ENCODE measurements around the gene DHX57.

DHX57 gene

DNA sequence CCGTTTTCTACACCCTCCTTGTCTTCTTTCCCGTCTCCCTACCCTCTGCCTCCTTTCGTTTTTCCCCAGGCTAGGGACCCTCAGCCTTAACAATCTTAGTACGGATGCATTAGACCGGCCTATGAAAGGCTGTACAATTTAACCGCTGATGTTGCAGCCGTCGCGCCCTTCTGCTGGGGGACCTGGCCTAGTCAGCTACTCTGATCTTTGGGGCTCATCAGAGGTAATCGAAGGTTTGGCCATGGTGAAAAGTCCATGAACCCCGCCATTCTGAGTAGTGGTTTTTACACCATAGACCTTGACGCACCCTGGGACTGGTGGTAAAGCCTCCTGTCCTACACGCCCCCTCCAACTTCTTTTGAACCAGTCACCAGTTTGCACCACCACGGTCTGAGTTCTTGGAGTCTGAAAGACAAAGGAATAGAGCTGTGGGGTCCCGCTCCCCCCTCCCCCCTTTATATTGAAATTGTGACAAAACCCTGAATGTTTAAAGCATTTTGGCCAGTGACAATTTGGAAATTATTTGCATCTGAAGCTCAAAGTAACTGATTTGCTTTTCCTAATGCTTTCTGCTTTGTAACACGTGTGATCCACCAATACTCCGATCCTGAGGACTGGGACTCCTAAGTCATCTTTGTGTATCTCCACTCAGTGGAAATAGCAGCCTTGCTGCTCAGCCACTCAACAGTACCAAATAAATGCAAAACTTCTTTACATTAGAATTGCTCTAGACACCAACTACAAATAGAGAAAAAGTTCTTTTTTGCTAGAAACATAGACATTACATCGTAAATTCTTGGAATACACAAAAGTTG is 123.9 kb downstream of the DHX57 start:
- peak; percentile 72 for DNase-seq (ENCODE audit: low spot score)

DNA sequence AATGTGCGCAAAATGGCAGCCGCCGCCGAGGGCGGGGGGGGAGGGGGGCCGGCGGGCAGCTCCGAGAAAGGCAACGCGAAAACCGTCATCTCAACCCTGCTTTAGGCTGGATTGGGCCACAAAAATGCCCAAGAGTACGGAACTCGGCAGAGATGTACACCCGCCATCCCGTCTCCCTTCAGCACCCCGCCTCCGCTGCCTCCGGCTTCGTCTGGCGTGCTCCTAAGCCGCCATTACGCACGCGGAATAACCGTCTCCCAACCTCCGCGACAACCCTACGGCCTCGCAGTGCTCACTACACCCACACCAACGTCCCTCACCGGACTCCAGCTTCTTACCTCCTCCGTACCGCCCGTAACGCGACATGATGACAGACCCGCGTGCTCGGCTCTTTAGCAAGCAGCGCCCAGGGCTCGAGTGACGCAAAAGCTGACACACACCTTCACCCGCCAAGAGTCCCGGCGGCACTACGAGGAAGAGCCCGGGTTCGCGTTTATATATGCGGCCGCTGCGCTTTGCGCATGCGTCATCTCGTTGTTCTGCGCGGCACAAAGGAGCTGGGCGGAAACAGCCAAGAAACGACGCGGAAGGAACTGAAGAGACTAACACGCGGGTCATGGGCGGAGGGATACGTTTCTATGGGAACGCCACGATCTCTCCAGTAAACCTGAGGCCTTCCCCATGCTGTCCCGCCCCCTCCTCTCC is 124.7 kb downstream of the DHX57 start, which contains the start of gene SRSF7:
Gene SRSF7 (minus strand): TSS at position 471 of the 705 bp plus-strand sequence. CDS start 105 bp downstream, at position 366.
- DNase-seq (ENCODE audit: low spot score): peak; percentile 100

DNA sequence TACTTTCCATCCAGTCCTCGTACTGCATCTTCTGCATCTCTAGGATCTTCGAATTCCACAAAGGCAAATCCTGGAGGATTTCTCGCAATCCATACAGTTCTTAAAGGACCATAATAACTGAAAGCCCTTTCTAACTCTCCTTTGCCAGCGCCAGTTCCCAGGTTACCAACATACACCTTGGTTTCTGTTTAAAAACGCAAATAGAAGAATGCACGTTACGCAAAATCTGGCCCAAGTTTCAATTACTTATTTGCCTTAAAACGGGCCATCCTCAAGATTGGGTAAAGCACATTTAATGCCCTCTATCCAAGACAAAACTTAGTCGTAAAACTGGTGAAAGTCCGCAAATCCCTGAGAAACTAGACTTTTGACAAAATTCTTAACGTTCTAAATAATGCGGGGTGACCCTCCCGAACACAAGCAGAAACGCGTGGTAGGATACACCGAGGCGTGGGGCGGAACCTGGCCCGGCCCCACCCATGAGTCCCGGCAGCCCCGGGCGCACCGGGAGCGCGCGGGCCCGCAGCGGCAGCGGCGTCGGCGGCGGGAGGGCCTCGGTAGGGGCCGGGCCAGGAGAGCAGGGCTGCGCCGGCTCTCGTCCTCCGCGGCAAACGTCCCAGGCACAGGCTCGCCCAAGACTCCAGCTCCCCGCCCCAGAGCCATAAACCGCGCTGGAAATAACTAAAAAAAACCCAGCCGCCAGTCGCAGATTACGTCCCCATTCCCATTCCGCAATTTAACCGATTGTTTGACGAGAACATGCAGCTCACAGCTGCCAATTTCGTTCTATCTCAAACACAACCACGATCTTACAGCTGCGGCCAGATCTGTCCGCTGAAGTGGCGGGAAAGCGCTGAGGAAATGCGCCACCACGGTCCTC is 125.5 kb downstream of the DHX57 start:
- DNase-seq (ENCODE audit: low spot score): no peak

DNA sequence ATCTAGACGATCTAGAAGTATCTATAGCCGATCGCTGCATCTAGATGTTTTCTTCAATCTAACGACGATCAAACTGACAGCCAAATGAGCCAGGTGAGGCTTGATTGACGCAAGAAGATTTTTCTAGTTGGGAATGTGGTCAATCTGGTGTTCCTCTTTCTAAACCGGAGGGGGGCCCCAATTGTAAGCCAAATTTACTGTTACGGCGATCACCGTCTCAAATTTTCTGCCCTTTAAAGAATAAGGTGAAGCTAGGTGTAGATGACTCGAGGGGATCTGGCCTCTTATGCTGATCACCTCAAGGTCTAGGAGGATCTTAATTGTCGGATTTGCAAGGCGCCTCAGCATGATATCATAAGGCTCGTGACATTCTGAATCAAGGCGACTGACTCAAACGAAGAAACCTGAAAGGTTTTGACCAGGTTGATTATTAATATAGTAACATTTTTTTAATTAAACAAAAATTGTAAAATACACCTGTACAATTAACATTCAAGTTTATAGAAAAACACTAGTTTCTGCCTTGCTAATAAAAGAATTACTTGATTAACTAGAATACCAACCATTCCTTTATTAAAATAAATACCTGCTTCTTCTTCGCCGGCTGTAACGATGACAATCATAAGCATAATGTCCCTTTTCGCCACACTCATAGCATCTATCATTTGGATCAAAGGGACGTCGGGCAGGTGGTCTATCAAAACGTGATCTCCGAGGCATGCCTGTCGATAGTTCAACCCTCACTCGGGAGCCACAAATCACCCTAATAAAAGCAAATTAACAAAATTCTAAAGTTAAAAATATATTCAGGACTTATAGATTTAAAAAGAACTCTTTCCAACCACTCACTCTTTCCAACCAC is 126.6 kb downstream of the DHX57 start:
- no peak for DNase-seq (ENCODE audit: low spot score)

DNA sequence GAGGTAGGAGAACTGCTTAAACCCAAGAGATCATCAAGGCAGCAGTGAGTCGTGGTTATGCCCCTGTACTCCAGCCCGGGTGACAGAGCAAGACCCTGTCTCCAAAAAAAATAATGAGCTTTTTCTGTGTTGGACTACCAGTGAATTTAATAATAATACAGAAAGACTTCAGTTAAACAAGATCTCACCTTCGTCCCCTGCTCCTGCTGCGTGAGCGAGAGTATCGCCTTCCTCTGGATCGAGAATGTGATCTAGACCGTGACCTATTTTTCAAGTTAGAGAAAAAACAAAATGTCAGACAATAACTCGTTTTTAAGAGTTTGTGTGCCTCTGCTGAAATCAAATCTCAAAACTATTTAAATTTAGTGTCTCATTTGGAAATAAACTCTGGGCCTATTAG is 127.3 kb downstream of the DHX57 start:
- DNase-seq (ENCODE audit: low spot score): no peak

DNA sequence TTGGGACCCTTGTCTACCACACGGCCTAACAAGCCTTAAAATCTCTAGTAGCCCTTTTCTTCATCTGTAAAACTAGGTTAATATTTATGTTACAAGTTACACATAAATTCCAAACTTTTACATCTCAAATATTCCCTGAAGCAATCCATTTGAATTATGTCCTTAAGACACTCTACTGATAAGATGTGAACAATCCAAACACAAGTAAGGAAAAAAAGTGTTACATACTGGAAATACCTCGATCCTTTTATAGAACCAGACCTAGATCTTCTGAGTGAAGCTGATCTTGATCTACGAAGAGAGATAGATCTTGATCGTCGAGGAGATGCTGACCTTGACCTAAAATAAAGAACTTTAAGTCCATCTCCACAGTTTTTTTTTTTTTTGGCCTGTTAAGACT is 127.9 kb downstream of the DHX57 start:
- no peak for DNase-seq (ENCODE audit: low spot score)

Small RNA genes within 50 kb of the gene (small RNA-seq; reads per million reads assigned to genes)
- 0 reads per million in 2 experiments for gene RNU6-851P

All from SK-N-DZ (cell line).